H1 (cell line): ENCODE data around the gene DIAPH2. TPM values are rescaled to one million over a fixed set of nuclear protein-coding genes. Genes with fewer than 3 reads are reported as not detected.

Experiments
- CTCF ChIA-PET: fragments of 300-600 bp; sonication (Branson Sonifier 250); formaldehyde crosslinking; loops from one replicate; lab custom pipeline; 2021; ENCODE audit not compliant: partially characterized antibody; lab: Charles Lee
- POLR2A ChIA-PET: fragments of 300-600 bp; sonication (Branson Sonifier 250); formaldehyde crosslinking; loops from one replicate; lab custom pipeline; 2021; ENCODE audit warnings: inconsistent platforms; ENCODE audit not compliant: partially characterized antibody; lab: Charles Lee
- DNase-seq, 2 experiments: peaks; one replicate each; pipeline versions ENCODE4 v3.0.0 to v3.0.0-alpha.2; 2010 to 2022; ENCODE audit warnings: low spot score in 2 of 2, low read depth in 1 of 2, mixed read lengths in 1 of 2
- FAIRE-seq: peaks from 2 replicates; lab custom pipeline; 2011; peaks lifted over from hg19 to GRCh38; lab: Jason Lieb, UNC
- H2AFZ ChIP-seq: 2 replicates; pipeline ENCODE4 v1.8.1; 2012; ENCODE audit warnings: low read length, inconsistent platforms
- H2AK5ac ChIP-seq: 2 replicates; pipeline ENCODE4 v1.6.1; 2013; ENCODE audit warnings: low read depth, low read length
- H2BK120ac ChIP-seq: replicated peaks from 2 replicates; pipeline ENCODE3; 2013; ENCODE audit warnings: low read depth, low read length, inconsistent platforms
- H2BK12ac ChIP-seq: 2 replicates; pipeline ENCODE4 v1.6.1; 2013; ENCODE audit warnings: low read depth, low read length
- H2BK15ac ChIP-seq: 2 replicates; pipeline ENCODE4 v1.6.1; 2013; ENCODE audit warnings: low read length
- H2BK20ac ChIP-seq: 2 replicates; pipeline ENCODE4 v1.6.1; 2013; ENCODE audit warnings: low read length
- H2BK5ac ChIP-seq: 2 replicates; pipeline ENCODE4 v1.6.1; 2013; ENCODE audit warnings: low read depth, low read length
- H3K14ac ChIP-seq: 2 replicates; pipeline ENCODE4 v1.6.1; 2013; ENCODE audit warnings: inconsistent platforms; ENCODE audit not compliant: insufficient read length
- H3K18ac ChIP-seq: 2 replicates; pipeline ENCODE4 v1.6.1; 2013; ENCODE audit warnings: low read length; ENCODE audit errors: extremely low read depth
- H3K23ac ChIP-seq: 2 replicates; pipeline ENCODE4 v1.6.1; 2013; ENCODE audit warnings: inconsistent platforms; ENCODE audit not compliant: insufficient read length
- H3K23me2 ChIP-seq: 2 replicates; pipeline ENCODE4 v1.6.1; 2013; ENCODE audit warnings: low read depth, low read length
- H3K27ac ChIP-seq: 2 replicates; pipeline ENCODE4 v1.6.1; 2011; ENCODE audit warnings: low read depth, low read length, inconsistent platforms
- H3K27me3 ChIP-seq, 4 experiments: replicated peaks in 1 of 4; 1 replicate in 1 of 4; 2 replicates in 3 of 4; pipeline versions ENCODE4 v1.6.1 to v1.8.1; 2011 to 2013; ENCODE audit warnings: low read length in 3 of 4, mild to moderate bottlenecking in 3 of 4, inconsistent platforms in 2 of 4, mixed read lengths in 2 of 4, moderate library complexity in 1 of 4; ENCODE audit not compliant: control insufficient read depth in 3 of 4, insufficient read depth in 3 of 4; ENCODE audit errors: extremely low read depth in 1 of 4
- H3K36me3 ChIP-seq, 4 experiments: 2 replicates each; pipeline versions ENCODE4 v1.6.1 to v1.8.1; 2011 to 2013; ENCODE audit warnings: mild to moderate bottlenecking in 4 of 4, low read length in 3 of 4, moderate library complexity in 2 of 4, control low read depth in 1 of 4, inconsistent platforms in 1 of 4; ENCODE audit not compliant: insufficient read depth in 4 of 4, control insufficient read depth in 2 of 4
- H3K4ac ChIP-seq: replicated peaks from 2 replicates; pipeline ENCODE3; 2013; ENCODE audit warnings: low read length, low read depth, mixed read lengths, inconsistent platforms; ENCODE audit not compliant: insufficient read length
- H3K4me1 ChIP-seq, 4 experiments: replicated peaks in 1 of 4; 1 replicate in 1 of 4; 2 replicates in 3 of 4; pipeline versions ENCODE4 v1.6.1 to v1.8.1; 2011 to 2013; ENCODE audit warnings: low read length in 3 of 4, inconsistent platforms in 2 of 4, mixed read lengths in 1 of 4; ENCODE audit not compliant: insufficient read depth in 4 of 4, control insufficient read depth in 3 of 4
- H3K4me2 ChIP-seq, 2 experiments: 2 replicates each; pipeline versions ENCODE4 v1.6.1 to v1.8.1; 2011 to 2013; ENCODE audit warnings: low read depth in 2 of 2, low read length in 2 of 2, control low read depth in 1 of 2, inconsistent platforms in 1 of 2, mild to moderate bottlenecking in 1 of 2; ENCODE audit not compliant: insufficient read depth in 1 of 2
- H3K4me3 ChIP-seq, 4 experiments: fragments of 200-600, 300-600 bp in 1 of 4; sonication (generic), shearing (Covaris generic), sonication (Bioruptor Twin) in 1 of 4; 2 replicates each; pipeline versions ENCODE4 v1.5.1 to v1.8.1; 2011 to 2016; ENCODE audit warnings: low read length in 4 of 4, low read depth in 3 of 4, control low read depth in 2 of 4, inconsistent platforms in 2 of 4, mild to moderate bottlenecking in 2 of 4, mixed read lengths in 1 of 4, moderate library complexity in 1 of 4; ENCODE audit not compliant: insufficient read depth in 2 of 4; ENCODE audit errors: extremely low read depth in 1 of 4
- H3K56ac ChIP-seq: replicated peaks from 2 replicates; pipeline ENCODE3; 2013; ENCODE audit warnings: low read depth, mild to moderate bottlenecking, mixed read lengths, low read length, inconsistent platforms; ENCODE audit not compliant: insufficient read length
- H3K79me1 ChIP-seq: 2 replicates; pipeline ENCODE4 v1.6.1; 2013; ENCODE audit warnings: low read depth, low read length, control low read depth
- H3K79me2 ChIP-seq, 2 experiments: 2 replicates each; pipeline versions ENCODE4 v1.6.1 to v1.8.1; 2012 to 2013; ENCODE audit warnings: low read length in 2 of 2, mild to moderate bottlenecking in 2 of 2, inconsistent platforms in 1 of 2; ENCODE audit not compliant: insufficient read depth in 2 of 2, control insufficient read depth in 1 of 2
- H3K9ac ChIP-seq, 4 experiments: replicated peaks in 1 of 4; 1 replicate in 1 of 4; 2 replicates in 3 of 4; pipeline versions ENCODE4 v1.6.1 to v1.8.1; 2011 to 2013; ENCODE audit warnings: low read depth in 3 of 4, low read length in 3 of 4, control low read depth in 2 of 4, mild to moderate bottlenecking in 2 of 4, moderate library complexity in 2 of 4, inconsistent platforms in 1 of 4; ENCODE audit errors: extremely low read depth in 1 of 4
- H3K9me3 ChIP-seq, 2 experiments: 2 replicates each; pipeline versions ENCODE4 v1.6.1 to v1.8.1; 2012 to 2013; ENCODE audit warnings: mild to moderate bottlenecking in 2 of 2, moderate library complexity in 2 of 2, control low read depth in 1 of 2, inconsistent platforms in 1 of 2, low read depth in 1 of 2, low read length in 1 of 2, mixed read lengths in 1 of 2; ENCODE audit not compliant: insufficient read depth in 2 of 2
- H4K20me1 ChIP-seq, 2 experiments: replicated peaks in 1 of 2; 2 replicates each; pipeline versions ENCODE3 to v1.8.1; 2011 to 2013; ENCODE audit warnings: inconsistent platforms in 2 of 2, low read length in 2 of 2, mild to moderate bottlenecking in 1 of 2; ENCODE audit not compliant: insufficient read depth in 2 of 2, control insufficient read depth in 1 of 2
- H4K5ac ChIP-seq: 2 replicates; pipeline ENCODE4 v1.6.1; 2013; ENCODE audit warnings: low read length, low read depth, mixed read lengths, inconsistent platforms; ENCODE audit not compliant: insufficient read length
- H4K8ac ChIP-seq: 2 replicates; pipeline ENCODE4 v1.8.0; 2013; ENCODE audit warnings: mild to moderate bottlenecking, moderate library complexity, low read length, inconsistent platforms; ENCODE audit not compliant: insufficient read depth; ENCODE audit errors: extremely low read depth
- H4K91ac ChIP-seq: replicated peaks from 2 replicates; pipeline ENCODE3; 2013; ENCODE audit warnings: low read length, mixed read lengths, inconsistent platforms; ENCODE audit not compliant: insufficient read length
- BACH1 ChIP-seq: IDR thresholded peaks from 2 replicates; pipeline ENCODE4 v1.6.1; 2012; ENCODE audit warnings: low read length, improper control_type of control experiment
- polyA plus RNA-seq, 7 experiments: library from polyadenylated mRNA; depleted of rRNA in 3 of 7; stranded (reverse) in 5 of 7; unstranded in 2 of 7; fragments of >200 nt in 5 of 7; fragments of 200-250 nt in 2 of 7; gene quantifications; 1 replicate in 5 of 7; 2 replicates in 1 of 7; 4 replicates in 1 of 7; pipeline versions ENCODE4 v1.2.1 to v1.2.3, GENCODE V29; 2011 to 2013; ENCODE audit warnings: missing spikeins in 2 of 7, mixed read lengths in 2 of 7
- total RNA-seq: library from RNA; stranded (reverse); fragmentation: NEBNext Ultra II Directional; extraction: Animal tissue kit (Norgen Biotek cat#: 25700); gene quantifications from 2 replicates; pipeline ENCODE4 v1.2.1, GENCODE V29; 2021
- TF ChIP-seq, protein P1 (sequence below), 3 experiments: IDR thresholded peaks; 1 replicate in 2 of 3; 2 replicates in 1 of 3; pipeline versions ENCODE4 v1.5.1 to v1.6.1; 2011; ENCODE audit warnings: low read length in 3 of 3, mild to moderate bottlenecking in 3 of 3, inconsistent platforms in 2 of 3, low read depth in 1 of 3, moderate library complexity in 1 of 3; ENCODE audit not compliant: insufficient read depth in 1 of 3; ENCODE audit errors: control extremely low read depth in 1 of 3

DIAPH2 gene
- total and polyA plus RNA-seq, 2 of the 8 experiments (the other 6 are each of a cell fraction or from before 2014, with no cell fraction given): 4.4 to 24.3 TPM

DNA sequence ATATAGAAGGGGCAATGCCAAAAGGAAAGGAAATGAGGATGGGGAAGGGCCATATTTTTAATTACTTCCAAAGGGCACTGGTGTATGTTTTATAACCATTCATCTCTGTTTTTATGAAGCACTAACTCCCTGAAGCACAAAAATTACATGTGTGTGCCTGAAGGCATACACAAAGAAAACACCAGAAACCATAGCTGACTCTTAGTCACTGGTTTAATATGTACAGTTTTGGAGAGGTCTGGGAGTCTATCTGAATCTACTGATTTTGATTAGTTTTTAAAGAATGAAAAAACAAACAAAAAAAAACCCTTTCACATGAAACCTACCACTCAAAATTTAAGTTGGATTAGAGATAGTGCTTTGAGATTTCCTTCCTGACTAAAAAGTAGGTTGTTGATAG is 637.8 kb downstream of the DIAPH2 start:
- Histone ChIP-seq H3K4me2 (no peak overlapping the region), H3K79me1 (no peaks in the 10 kb centered on the region), H2AK5ac (no peak overlapping the region), H2AFZ (no peak overlapping the region), H3K56ac (no peak overlapping the region), H2BK12ac (no peak overlapping the region), H3K18ac (no peak overlapping the region), H3K27me3 (no peaks in the 10 kb centered on the region), H3K23ac (no peak overlapping the region), H4K20me1 (no peaks in the 10 kb centered on the region), H3K4me1 (no peaks in the 10 kb centered on the region), H3K36me3 (peaks cover 0 to 9% (median 0%) of the 10 kb centered on the region in 4 experiments; a peak in 2 of 8 replicates)
- FAIRE-seq: no peak
- no peak for TF ChIP-seq BACH1
- TF ChIP-seq, protein P1, sequence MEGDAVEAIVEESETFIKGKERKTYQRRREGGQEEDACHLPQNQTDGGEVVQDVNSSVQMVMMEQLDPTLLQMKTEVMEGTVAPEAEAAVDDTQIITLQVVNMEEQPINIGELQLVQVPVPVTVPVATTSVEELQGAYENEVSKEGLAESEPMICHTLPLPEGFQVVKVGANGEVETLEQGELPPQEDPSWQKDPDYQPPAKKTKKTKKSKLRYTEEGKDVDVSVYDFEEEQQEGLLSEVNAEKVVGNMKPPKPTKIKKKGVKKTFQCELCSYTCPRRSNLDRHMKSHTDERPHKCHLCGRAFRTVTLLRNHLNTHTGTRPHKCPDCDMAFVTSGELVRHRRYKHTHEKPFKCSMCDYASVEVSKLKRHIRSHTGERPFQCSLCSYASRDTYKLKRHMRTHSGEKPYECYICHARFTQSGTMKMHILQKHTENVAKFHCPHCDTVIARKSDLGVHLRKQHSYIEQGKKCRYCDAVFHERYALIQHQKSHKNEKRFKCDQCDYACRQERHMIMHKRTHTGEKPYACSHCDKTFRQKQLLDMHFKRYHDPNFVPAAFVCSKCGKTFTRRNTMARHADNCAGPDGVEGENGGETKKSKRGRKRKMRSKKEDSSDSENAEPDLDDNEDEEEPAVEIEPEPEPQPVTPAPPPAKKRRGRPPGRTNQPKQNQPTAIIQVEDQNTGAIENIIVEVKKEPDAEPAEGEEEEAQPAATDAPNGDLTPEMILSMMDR (IDR thresholded peaks at IDR 0.05; ENCODE audit: control extremely low read depth in 1 of 3, insufficient read depth in 1 of 3, low read depth in 1 of 3, low read length in 3 of 3): no peak
- TF ChIP-seq, all 59 proteins: peak for 0
- Histone ChIP-seq H3K23me2 (no peaks in the 10 kb centered on the region), H3K14ac (no peak overlapping the region), H2BK20ac (no peak overlapping the region), H4K8ac (no peak overlapping the region), H3K27ac (no peak overlapping the region), H4K91ac (no peak overlapping the region), H3K4ac (no peak overlapping the region), H2BK120ac (no peak overlapping the region), H3K9ac (no peak overlapping the region), H2BK5ac (no peak overlapping the region), H4K5ac (no peak overlapping the region), H3K9me3 (no peaks in the 10 kb centered on the region), H3K4me3 (no peak overlapping the region), H2BK15ac (no peak overlapping the region), H3K79me2 (peaks cover 0 to 69% of the 10 kb centered on the region in 2 experiments; a peak in 2 of 4 replicates)
- ChIA-PET POLR2A (interaction anchor here (1.1 to 2.1 kb wide), 3 partner anchors 11 to 39 kb away, joined by 3 to 13 read pairs (median 6); no protein-coding TSS in a partner anchor), CTCF (no interaction called here)
- DNase-seq: no peak
